K562 (cell line): ENCODE results near the gene CD320. TPM values are rescaled to one million over a fixed set of nuclear protein-coding genes. Genes with fewer than 3 reads are reported as not detected.

Experiments used
- ATAC-seq: fragments of 200-7000 bp; cut with Tn5 transposase; 3 replicates; pipeline ENCODE4 v1.9.1; 2020; ENCODE audit warnings: moderate library complexity
- BruUV-seq: library from RNA; stranded (reverse); fragments of 400-500 nt; replicated peaks from 2 replicates; lab custom pipeline; 2021; lab: Mats Ljungman, UMichigan
- CTCF ChIA-PET: fragments of 300-600 bp; formaldehyde crosslinking; extraction: SDS; loops from one replicate; lab custom pipeline; 2021; ENCODE audit warnings: low intra/inter-chr PET ratio; lab: Yijun Ruan, JAX
- POLR2A ChIA-PET: fragments of 300-600, 350-650 bp; sonication (Branson Sonifier 250); formaldehyde crosslinking; extraction: SDS; loops from one replicate; lab custom pipeline; 2021; ENCODE audit warnings: antibody characterized with exemption, inconsistent platforms; lab: Yijun Ruan, JAX
- DNase-seq, 4 experiments: peaks; one replicate each; pipeline versions ENCODE4 v3.0.0 to v3.0.0-alpha.2; 2011 to 2018; ENCODE audit warnings: low spot score in 3 of 4, mixed read lengths in 3 of 4; ENCODE audit errors: extremely low read depth in 1 of 4
- FAIRE-seq: peaks from 2 replicates; lab custom pipeline; 2011; peaks lifted over from hg19 to GRCh38; lab: Jason Lieb, UNC
- H2AFZ ChIP-seq: 2 replicates; pipeline ENCODE4 v1.6.0; 2011; ENCODE audit warnings: low read depth, low read length, control low read depth, inconsistent platforms
- H3K27ac ChIP-seq: fragments of 200-600 bp; 3 replicates; pipeline ENCODE4 v1.8.0; 2011; ENCODE audit warnings: low read depth, mild to moderate bottlenecking, control low read depth, inconsistent platforms, low read length, moderate library complexity, mixed read lengths; ENCODE audit errors: extremely low read depth
- H3K27me3 ChIP-seq, 2 experiments: fragments of 300-600 bp in 1 of 2; 2 replicates in 1 of 2; 3 replicates in 1 of 2; pipeline versions ENCODE4 v1.6.0 to v1.8.0; 2011; ENCODE audit warnings: inconsistent platforms in 2 of 2, low read length in 2 of 2, mild to moderate bottlenecking in 1 of 2, mixed read lengths in 1 of 2, moderate library complexity in 1 of 2; ENCODE audit not compliant: control insufficient read depth in 2 of 2, insufficient read depth in 2 of 2
- H3K36me3 ChIP-seq: fragments of 300-600 bp; 3 replicates; pipeline ENCODE4 v1.8.0; 2011; ENCODE audit warnings: mild to moderate bottlenecking, low read length, inconsistent platforms; ENCODE audit not compliant: control insufficient read depth, insufficient read depth
- H3K4me1 ChIP-seq, 2 experiments: fragments of 200-600 bp in 1 of 2; replicated peaks in 1 of 2; 2 replicates in 1 of 2; 3 replicates in 1 of 2; pipeline versions ENCODE4 v1.5.1 to v1.8.0; 2011; ENCODE audit warnings: inconsistent platforms in 2 of 2, low read length in 2 of 2, mild to moderate bottlenecking in 1 of 2, mixed read lengths in 1 of 2, moderate library complexity in 1 of 2; ENCODE audit not compliant: control insufficient read depth in 2 of 2, insufficient read depth in 2 of 2
- H3K4me2 ChIP-seq: 2 replicates; pipeline ENCODE4 v1.6.1; 2011; ENCODE audit warnings: low read length, control low read depth, inconsistent platforms, mixed read lengths; ENCODE audit not compliant: insufficient read depth
- H3K4me3 ChIP-seq: fragments of 200-600 bp; sonication (generic), shearing (Covaris generic); 2 replicates; pipeline ENCODE4 v1.5.1; 2016; ENCODE audit warnings: control low read depth, inconsistent platforms
- H3K79me2 ChIP-seq: fragments of 200-600 bp; 3 replicates; pipeline ENCODE4 v1.8.0; 2011; ENCODE audit warnings: low read length, inconsistent platforms; ENCODE audit not compliant: control insufficient read depth, insufficient read depth
- H3K9ac ChIP-seq, 2 experiments: 2 replicates each; pipeline versions ENCODE4 v1.6.0 to v1.6.1; 2011; ENCODE audit warnings: low read depth in 2 of 2, low read length in 2 of 2, control low read depth in 1 of 2, inconsistent platforms in 1 of 2, mild to moderate bottlenecking in 1 of 2, mixed read lengths in 1 of 2; ENCODE audit not compliant: insufficient read depth in 1 of 2
- H3K9me1 ChIP-seq: one replicate; pipeline ENCODE4 v1.6.0; 2011; ENCODE audit warnings: inconsistent platforms, mild to moderate bottlenecking, low read length, moderate library complexity; ENCODE audit not compliant: control insufficient read depth, insufficient read depth
- H3K9me3 ChIP-seq: replicated peaks from 2 replicates; pipeline ENCODE4 v1.5.1; 2011; ENCODE audit warnings: low read depth, low read length, inconsistent platforms; ENCODE audit not compliant: control insufficient read depth, insufficient read depth
- H4K20me1 ChIP-seq: replicated peaks from 2 replicates; pipeline ENCODE4 v1.6.1; 2011; ENCODE audit warnings: low read length, inconsistent platforms, mixed read lengths; ENCODE audit not compliant: control insufficient read depth, insufficient read depth
- DACH1 ChIP-seq: fragments of 450-650 bp; IDR thresholded peaks from 2 replicates; pipeline ENCODE4 v1.6.1; 2018; ENCODE audit not compliant: partially characterized antibody
- FOXA3 ChIP-seq, 2 experiments: fragments of 450-650 bp in 1 of 2; sonication (generic) in 1 of 2; formaldehyde crosslinking; IDR thresholded peaks in 1 of 2; conservative IDR thresholded peaks in 1 of 2; 2 replicates each; pipeline versions ENCODE4 v1.4.0 to v1.8.0; 2020 to 2022; ENCODE audit warnings: mild to moderate bottlenecking in 2 of 2, missing genetic modification reagents in 1 of 2
- KAT2B ChIP-seq: IDR thresholded peaks from one replicate; pipeline ENCODE4 v1.6.1; 2012; ENCODE audit warnings: low read depth, mild to moderate bottlenecking, control low read depth, inconsistent platforms, low read length, moderate library complexity
- RBM22 ChIP-seq: fragments of 200-400 bp; formaldehyde crosslinking; IDR thresholded peaks from 2 replicates; pipeline ENCODE4 v1.6.1; 2018; ENCODE audit warnings: low read length, low read depth; ENCODE audit not compliant: poor library complexity, severe bottlenecking
- RBM25 ChIP-seq: fragments of 200-400 bp; formaldehyde crosslinking; IDR thresholded peaks from 2 replicates; pipeline ENCODE4 v1.6.1; 2018; ENCODE audit warnings: low read length, low read depth, moderate library complexity; ENCODE audit not compliant: severe bottlenecking
- RCOR1 ChIP-seq, 2 experiments: IDR thresholded peaks; 2 replicates each; pipeline ENCODE4 v1.6.1; 2012; ENCODE audit warnings: low read depth in 2 of 2, low read length in 2 of 2, borderline replicate concordance in 1 of 2, improper control_type of control experiment in 1 of 2
- ZNF24 ChIP-seq: fragments of 450-650 bp; IDR thresholded peaks from 2 replicates; pipeline ENCODE4 v1.6.1; 2016
- ZNF282 ChIP-seq: sonication (generic); formaldehyde crosslinking; IDR thresholded peaks from 2 replicates; pipeline ENCODE4 v1.8.1; 2023; ENCODE audit warnings: missing genetic modification reagents
- ZNF551 ChIP-seq: fragments of 250-450 bp; sonication (Bioruptor Pico); IDR thresholded peaks from 2 replicates; pipeline ENCODE4 v1.5.0; 2021; ENCODE audit warnings: mild to moderate bottlenecking, moderate library complexity
- ZNF561 ChIP-seq: fragments of 450-650 bp; formaldehyde crosslinking; conservative IDR thresholded peaks from 2 replicates; pipeline ENCODE4 v1.4.0; 2020; ENCODE audit warnings: mild to moderate bottlenecking, moderate library complexity
- WGBS: fragments of 100-300 bp; shearing (Covaris generic); methylation state at CpG from one replicate; pipeline ENCODE4 v1.1.6; 2016; ENCODE audit warnings: low coverage, mixed read lengths; ENCODE audit not compliant: insufficient coverage; ENCODE audit errors: missing lambda C conversion rate; 5-methylcytosine and 5-hydroxymethylcytosine counted together
- in situ Hi-C: fragments of 300-500 bp; cut with MboI; formaldehyde crosslinking; loops from 4 replicates; pipeline ENCODE4 v1.15.0; 2018; ENCODE audit warnings: inconsistent platforms, mixed read lengths
- intact Hi-C: fragments of 100-400 bp; cut with micrococcal nuclease; formaldehyde crosslinking; loops from 2 replicates; pipeline ENCODE4 v1.14.2; 2022
- polyA plus RNA-seq, 8 experiments: library from polyadenylated mRNA; depleted of rRNA in 4 of 8; stranded (reverse) in 5 of 8; unstranded in 3 of 8; fragments of >200 nt; fragmentation: Nextera tagmentation in 2 of 8; fragmentation: Illumina TruSeq in 1 of 8; extraction: Ambion mirVana in 2 of 8; extraction: Trizol in 1 of 8; gene quantifications; 2 replicates each; pipeline versions ENCODE4 v1.2.1 to v1.2.3, GENCODE V29; 2011 to 2014; ENCODE audit warnings: inconsistent platforms in 1 of 8, missing spikeins in 1 of 8
- total RNA-seq, 7 experiments: library from RNA; depleted of rRNA in 6 of 7; stranded (reverse); fragments of >200 nt in 6 of 7; fragmentation: Illumina TruSeq in 2 of 7; extraction: Trizol in 2 of 7; gene quantifications; 2 replicates each; pipeline versions ENCODE4 v1.2.1 to v1.2.3, GENCODE V29; 2011 to 2021; ENCODE audit warnings: low replicate concordance in 1 of 7
- TF ChIP-seq, protein P1 (sequence below): sonication (generic); formaldehyde crosslinking; IDR thresholded peaks from 2 replicates; pipeline ENCODE4 v1.8.0; 2023; ENCODE audit warnings: mild to moderate bottlenecking, missing genetic modification reagents
- TF ChIP-seq, protein P2 (sequence below), 2 experiments: IDR thresholded peaks in 1 of 2; conservative IDR thresholded peaks in 1 of 2; 2 replicates each; pipeline ENCODE4 v1.6.1; 2016; ENCODE audit warnings: low read depth in 2 of 2, mild to moderate bottlenecking in 1 of 2, missing compliant biosample characterization in 1 of 2, missing genetic modification characterization in 1 of 2, moderate library complexity in 1 of 2

CD320 gene
- total and polyA plus RNA-seq, 9 of the 15 experiments (the other 6 are each of a cell fraction or from before 2014, with no cell fraction given): 0.45 to 94.5 (median 34.4) TPM

DNA sequence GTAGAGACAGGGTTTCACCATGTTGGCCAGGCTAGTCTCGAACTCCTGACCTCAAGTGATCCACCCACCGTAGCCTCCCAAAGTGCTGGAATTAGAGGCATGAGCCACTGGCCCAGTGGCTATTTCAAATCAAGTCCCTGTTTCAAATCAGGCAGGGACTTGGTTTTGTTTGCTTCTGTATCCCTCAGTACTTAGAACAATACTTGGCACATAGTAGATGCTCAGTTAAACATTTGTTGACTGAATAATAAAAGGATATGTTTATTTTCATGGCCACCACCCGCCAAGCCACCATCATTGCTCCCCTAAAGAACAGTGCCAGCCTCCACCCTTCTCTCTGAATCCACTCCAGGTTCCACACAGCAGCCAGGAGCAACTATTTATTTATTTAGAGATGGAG, 17.3 kb upstream of the CD320 start (continued):
- TF ChIP-seq RCOR1 (IDR thresholded peaks at IDR 0.05; ENCODE audit: borderline replicate concordance in 1 of 2, low read depth in 2 of 2, low read length in 2 of 2) (0 out of 4 replicates have a peak, but pooled peaks of 1 of the 2 experiments have one; percentile 9), KAT2B (no peak), RBM25 (peak; percentile 84), ZNF24 (no peak), ZNF282 (CRISPR knock-in tag) (no peak)

DNA sequence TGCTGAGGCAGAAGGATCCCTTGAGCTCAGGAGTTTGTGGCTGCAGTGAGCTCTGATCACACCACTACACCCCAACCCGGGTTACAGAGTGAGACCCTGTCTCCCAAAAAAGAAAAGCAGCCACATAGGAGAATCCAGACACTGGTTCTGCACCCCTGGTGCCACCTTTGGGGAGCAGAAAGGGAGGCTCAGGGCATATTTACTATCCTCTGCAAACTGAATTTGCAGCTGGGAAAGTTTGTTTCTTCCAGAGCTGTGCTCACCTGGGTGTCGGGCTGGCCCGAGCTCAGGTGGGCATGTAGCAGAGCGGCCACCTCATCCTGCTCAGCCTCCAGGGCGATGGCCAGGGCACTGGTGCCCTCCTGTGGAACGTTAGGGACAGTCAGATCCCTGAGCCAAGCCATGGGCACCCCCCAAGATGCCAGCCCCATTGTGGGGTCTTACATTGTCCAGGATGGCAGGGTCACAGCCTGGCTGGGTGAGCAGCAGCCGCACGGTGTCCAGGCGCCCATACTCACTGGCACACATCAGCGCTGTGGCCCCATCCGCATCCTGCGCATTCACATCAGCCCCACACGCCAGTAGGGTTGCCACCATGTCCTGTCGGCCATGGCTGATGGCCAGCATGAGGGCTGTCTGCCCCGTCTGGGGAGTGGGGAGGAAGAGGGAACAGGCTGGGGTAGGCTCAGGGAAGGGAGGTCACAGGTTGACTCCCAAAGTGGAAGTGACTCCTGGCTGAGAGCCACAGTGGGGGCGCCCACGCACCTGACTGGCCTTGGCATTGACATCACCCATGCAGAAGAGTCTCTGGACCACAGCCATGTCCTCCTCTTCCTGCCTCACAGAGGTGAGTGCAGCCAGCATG, 16.3 kb upstream of the CD320 start:
- no peak overlapping the region for H2AFZ ChIP-seq
- no peak overlapping the region for H3K4me3 ChIP-seq
- no peak overlapping the region; the same call in 1 of the 2 replicates for H3K4me2 ChIP-seq
- no TSS peak for BruUV-seq
- FAIRE-seq (no peak), DNase-seq (peak in 2 of 4 experiments; percentile 21 to 30), ATAC-seq (no peak; the same call in 1 of the 3 replicates)
- H3K79me2 ChIP-seq: peaks cover 46% of the 10 kb centered on the region
- H3K9me3 ChIP-seq: no peaks in the 10 kb centered on the region
- in situ Hi-C loops (no loop called here), intact Hi-C loops (loop anchor here (10.0 kb wide), 1 partner anchor 60 kb away; no protein-coding TSS in a partner anchor)
- peaks cover 17 to 28% of the 10 kb centered on the region in 2 experiments for H3K4me1 ChIP-seq
- 79% methylated on average over 17 of the region's 17 CpGs for WGBS
- H3K9ac ChIP-seq: peak overlapping the region in 1 of 2 experiments; percentile 77; a peak in 2 of 4 replicates
- H3K27ac ChIP-seq: no peak overlapping the region
- H3K36me3 ChIP-seq: peaks cover 35% of the 10 kb centered on the region
- H3K9me1 ChIP-seq: no peaks in the 10 kb centered on the region
- ChIA-PET POLR2A (interaction anchor here (0.6 to 3.8 kb wide), 12 partner anchors 8 to 210 kb away, joined by 3 to 34 read pairs (median 4); partner anchors contain the start of gene RAB11B), CTCF (no interaction called here)
- H4K20me1 ChIP-seq: peaks cover 26% of the 10 kb centered on the region; the same call in 1 of the 2 replicates
- H3K27me3 ChIP-seq: no peaks in the 10 kb centered on the region
- TF ChIP-seq RBM22: peak; percentile 96
- TF ChIP-seq, protein P1, sequence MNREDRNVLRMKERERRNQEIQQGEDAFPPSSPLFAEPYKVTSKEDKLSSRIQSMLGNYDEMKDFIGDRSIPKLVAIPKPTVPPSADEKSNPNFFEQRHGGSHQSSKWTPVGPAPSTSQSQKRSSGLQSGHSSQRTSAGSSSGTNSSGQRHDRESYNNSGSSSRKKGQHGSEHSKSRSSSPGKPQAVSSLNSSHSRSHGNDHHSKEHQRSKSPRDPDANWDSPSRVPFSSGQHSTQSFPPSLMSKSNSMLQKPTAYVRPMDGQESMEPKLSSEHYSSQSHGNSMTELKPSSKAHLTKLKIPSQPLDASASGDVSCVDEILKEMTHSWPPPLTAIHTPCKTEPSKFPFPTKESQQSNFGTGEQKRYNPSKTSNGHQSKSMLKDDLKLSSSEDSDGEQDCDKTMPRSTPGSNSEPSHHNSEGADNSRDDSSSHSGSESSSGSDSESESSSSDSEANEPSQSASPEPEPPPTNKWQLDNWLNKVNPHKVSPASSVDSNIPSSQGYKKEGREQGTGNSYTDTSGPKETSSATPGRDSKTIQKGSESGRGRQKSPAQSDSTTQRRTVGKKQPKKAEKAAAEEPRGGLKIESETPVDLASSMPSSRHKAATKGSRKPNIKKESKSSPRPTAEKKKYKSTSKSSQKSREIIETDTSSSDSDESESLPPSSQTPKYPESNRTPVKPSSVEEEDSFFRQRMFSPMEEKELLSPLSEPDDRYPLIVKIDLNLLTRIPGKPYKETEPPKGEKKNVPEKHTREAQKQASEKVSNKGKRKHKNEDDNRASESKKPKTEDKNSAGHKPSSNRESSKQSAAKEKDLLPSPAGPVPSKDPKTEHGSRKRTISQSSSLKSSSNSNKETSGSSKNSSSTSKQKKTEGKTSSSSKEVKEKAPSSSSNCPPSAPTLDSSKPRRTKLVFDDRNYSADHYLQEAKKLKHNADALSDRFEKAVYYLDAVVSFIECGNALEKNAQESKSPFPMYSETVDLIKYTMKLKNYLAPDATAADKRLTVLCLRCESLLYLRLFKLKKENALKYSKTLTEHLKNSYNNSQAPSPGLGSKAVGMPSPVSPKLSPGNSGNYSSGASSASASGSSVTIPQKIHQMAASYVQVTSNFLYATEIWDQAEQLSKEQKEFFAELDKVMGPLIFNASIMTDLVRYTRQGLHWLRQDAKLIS (CRISPR knock-in tag): no peak
- TF ChIP-seq, protein P2, sequence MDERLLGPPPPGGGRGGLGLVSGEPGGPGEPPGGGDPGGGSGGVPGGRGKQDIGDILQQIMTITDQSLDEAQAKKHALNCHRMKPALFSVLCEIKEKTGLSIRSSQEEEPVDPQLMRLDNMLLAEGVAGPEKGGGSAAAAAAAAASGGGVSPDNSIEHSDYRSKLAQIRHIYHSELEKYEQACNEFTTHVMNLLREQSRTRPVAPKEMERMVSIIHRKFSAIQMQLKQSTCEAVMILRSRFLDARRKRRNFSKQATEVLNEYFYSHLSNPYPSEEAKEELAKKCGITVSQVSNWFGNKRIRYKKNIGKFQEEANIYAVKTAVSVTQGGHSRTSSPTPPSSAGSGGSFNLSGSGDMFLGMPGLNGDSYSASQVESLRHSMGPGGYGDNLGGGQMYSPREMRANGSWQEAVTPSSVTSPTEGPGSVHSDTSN (CRISPR knock-in tag; IDR thresholded peaks at IDR 0.05; ENCODE audit: low read depth): no peak
- TF ChIP-seq, protein P2 (tag; conservative IDR thresholded peaks at IDR 0.05; ENCODE audit: low read depth): no peak
- TF ChIP-seq DACH1: no peak
- 0 out of 2 replicates have a peak, but pooled peaks have one; percentile 32 for TF ChIP-seq ZNF551 (CRISPR knock-in tag)
- TF ChIP-seq FOXA3 (CRISPR knock-in tag; conservative IDR thresholded peaks at IDR 0.05 in 1 of 2, IDR thresholded peaks at IDR 0.05 in 1 of 2): no peak
- TF ChIP-seq ZNF561: no peak
